Measurements from ENCODE around the gene TTC7B.

The TTC7B gene

DNA sequence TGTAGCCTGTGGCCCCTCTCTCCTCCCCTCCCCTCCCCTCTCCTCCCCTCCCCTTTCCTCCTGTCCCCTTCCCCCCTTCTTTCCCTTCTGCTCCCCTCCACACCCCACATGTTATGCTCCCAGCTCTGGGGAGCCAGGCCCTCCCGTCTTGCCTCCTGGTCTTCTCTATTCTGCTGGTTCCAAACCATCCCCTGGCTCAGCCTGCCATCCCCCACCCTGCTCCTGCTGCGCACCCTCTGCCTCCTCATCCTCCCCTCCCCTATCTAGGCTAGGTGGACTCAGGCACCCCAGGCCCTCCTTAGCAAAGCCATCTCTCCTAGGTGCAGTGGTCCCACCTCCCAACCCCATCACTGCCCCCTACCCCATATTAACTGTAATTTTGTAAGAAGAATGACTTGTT, 319.9 kb downstream of the TTC7B start:
- no peak overlapping the region for H2AFZ ChIP-seq
- no peak overlapping the region for H3K27ac ChIP-seq
- TF ChIP-seq, protein P1, sequence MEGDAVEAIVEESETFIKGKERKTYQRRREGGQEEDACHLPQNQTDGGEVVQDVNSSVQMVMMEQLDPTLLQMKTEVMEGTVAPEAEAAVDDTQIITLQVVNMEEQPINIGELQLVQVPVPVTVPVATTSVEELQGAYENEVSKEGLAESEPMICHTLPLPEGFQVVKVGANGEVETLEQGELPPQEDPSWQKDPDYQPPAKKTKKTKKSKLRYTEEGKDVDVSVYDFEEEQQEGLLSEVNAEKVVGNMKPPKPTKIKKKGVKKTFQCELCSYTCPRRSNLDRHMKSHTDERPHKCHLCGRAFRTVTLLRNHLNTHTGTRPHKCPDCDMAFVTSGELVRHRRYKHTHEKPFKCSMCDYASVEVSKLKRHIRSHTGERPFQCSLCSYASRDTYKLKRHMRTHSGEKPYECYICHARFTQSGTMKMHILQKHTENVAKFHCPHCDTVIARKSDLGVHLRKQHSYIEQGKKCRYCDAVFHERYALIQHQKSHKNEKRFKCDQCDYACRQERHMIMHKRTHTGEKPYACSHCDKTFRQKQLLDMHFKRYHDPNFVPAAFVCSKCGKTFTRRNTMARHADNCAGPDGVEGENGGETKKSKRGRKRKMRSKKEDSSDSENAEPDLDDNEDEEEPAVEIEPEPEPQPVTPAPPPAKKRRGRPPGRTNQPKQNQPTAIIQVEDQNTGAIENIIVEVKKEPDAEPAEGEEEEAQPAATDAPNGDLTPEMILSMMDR (IDR thresholded peaks at IDR 0.05) = no peak
- no peaks in the 10 kb centered on the region for H3K79me2 ChIP-seq
- H3K9me3 ChIP-seq (ENCODE audit: control insufficient read depth, low read length) = no peaks in the 10 kb centered on the region
- H3K4me1 ChIP-seq = peaks cover 18% of the 10 kb centered on the region
- H3K36me3 ChIP-seq (ENCODE audit: control insufficient read depth, insufficient read depth, low read length) = no peaks in the 10 kb centered on the region
- H3K27me3 ChIP-seq (ENCODE audit: control insufficient read depth, insufficient read depth, low read length) = no peaks in the 10 kb centered on the region
- no peak overlapping the region for H3K4me2 ChIP-seq (ENCODE audit: low read length)
- no peak overlapping the region for H3K9ac ChIP-seq
- H3K4me3 ChIP-seq (ENCODE audit: low read depth, low read length) = no peak overlapping the region

DNA sequence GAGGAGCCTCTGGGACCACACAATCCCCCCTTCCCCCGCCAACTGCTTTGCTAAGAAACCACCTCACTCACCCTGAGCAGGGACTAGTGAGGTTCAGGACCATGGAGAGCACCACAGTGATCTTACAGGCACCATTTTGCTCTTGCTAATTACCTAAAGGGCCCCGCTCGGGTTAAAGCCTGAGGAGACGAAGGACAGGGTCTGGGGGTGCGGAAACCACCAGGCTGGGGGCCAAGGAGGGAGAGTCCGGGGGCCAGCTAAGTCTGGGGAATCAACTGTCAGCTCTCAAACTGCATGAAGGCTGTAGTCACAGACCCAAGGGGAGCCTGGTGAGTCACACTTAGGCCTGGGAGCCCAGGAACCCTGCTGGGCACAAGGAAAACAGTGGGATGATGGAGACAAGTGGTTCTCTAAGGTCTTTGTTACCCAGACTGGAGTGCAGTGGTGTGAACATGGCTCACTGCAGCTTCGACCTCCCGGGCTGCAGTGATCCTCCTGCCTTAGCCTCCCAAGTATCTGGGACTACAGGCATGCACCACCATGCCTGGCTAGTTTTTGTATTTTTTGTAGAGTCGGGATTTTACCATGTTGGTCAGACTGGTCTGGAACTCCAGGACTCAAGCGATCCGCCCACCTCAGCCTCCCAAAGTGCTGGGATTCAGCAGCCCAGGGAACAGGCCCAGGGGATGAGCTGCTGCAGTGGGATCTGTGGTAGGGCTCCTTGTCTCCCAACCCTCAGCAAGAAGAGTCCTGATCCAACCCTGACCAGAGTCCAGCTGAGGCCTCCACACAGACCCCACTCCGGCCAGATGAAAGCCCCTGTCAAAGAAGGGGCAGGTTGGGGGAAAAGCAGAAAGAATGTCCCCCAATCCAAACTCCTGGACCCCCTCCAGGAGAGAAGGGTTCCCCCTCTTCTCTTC, 320.6 kb downstream of the TTC7B start:
- H3K4me3 ChIP-seq (ENCODE audit: low read depth, low read length) = no peak overlapping the region

DNA sequence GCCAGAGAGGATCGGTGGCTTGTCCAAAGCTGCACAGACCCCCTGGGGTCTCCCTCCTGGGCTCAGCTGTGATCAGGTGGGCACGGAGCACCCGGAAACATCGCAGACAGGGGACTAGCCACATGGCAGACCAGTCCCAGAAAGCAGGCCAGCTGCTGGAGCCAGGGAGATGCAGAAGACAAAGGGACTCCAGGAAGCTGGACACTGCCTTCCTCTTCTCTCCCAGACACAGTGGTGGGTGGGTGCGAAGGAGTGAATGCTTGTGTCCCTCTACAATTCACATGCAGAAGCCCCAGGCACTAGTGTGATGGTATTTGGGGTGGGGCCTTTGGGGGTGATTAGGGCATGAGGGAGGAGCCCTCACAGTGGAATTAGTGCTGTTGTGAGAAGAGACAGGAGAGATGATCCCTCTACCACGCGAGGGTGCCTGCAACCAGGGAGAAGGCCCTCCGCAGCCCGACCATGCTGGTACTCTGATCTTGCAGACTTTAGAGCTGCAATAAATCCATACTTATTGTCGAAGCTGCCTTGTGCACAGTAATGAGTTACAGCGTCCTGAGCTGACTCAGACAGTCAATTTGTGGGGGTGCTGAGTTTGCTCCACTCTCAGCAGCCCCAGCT, 324.2 kb downstream of the TTC7B start:
- Histone ChIP-seq H3K4me1 (peaks cover 39% of the 10 kb centered on the region), H3K9me3 (ENCODE audit: control insufficient read depth, low read length) (no peaks in the 10 kb centered on the region), H3K36me3 (ENCODE audit: control insufficient read depth, insufficient read depth, low read length) (no peaks in the 10 kb centered on the region), H3K4me3 (ENCODE audit: low read depth, low read length) (no peak overlapping the region), H3K27me3 (ENCODE audit: control insufficient read depth, insufficient read depth, low read length) (no peaks in the 10 kb centered on the region), H3K79me2 (no peaks in the 10 kb centered on the region), H2AFZ (peak overlapping the region; percentile 54), H3K9ac (no peak overlapping the region), H3K4me2 (ENCODE audit: low read length) (no peak overlapping the region), H3K27ac (peak overlapping the region; percentile 91)
- TF ChIP-seq, protein P1 (IDR thresholded peaks at IDR 0.05) = no peak

More for the DNA sequence above, 320.6 kb downstream of the TTC7B start:
- H2AFZ ChIP-seq = peak overlapping the region; percentile 77
- H3K4me1 ChIP-seq = peaks cover 25% of the 10 kb centered on the region
- no peaks in the 10 kb centered on the region for H3K36me3 ChIP-seq (ENCODE audit: control insufficient read depth, insufficient read depth, low read length)
- no peaks in the 10 kb centered on the region for H3K79me2 ChIP-seq
- no peak overlapping the region for H3K27ac ChIP-seq
- TF ChIP-seq, protein P1 (IDR thresholded peaks at IDR 0.05) = no peak
- no peak overlapping the region for H3K4me2 ChIP-seq (ENCODE audit: low read length)
- no peak overlapping the region for H3K9ac ChIP-seq
- no peaks in the 10 kb centered on the region for H3K9me3 ChIP-seq (ENCODE audit: control insufficient read depth, low read length)
- H3K27me3 ChIP-seq (ENCODE audit: control insufficient read depth, insufficient read depth, low read length) = no peaks in the 10 kb centered on the region

DNA sequence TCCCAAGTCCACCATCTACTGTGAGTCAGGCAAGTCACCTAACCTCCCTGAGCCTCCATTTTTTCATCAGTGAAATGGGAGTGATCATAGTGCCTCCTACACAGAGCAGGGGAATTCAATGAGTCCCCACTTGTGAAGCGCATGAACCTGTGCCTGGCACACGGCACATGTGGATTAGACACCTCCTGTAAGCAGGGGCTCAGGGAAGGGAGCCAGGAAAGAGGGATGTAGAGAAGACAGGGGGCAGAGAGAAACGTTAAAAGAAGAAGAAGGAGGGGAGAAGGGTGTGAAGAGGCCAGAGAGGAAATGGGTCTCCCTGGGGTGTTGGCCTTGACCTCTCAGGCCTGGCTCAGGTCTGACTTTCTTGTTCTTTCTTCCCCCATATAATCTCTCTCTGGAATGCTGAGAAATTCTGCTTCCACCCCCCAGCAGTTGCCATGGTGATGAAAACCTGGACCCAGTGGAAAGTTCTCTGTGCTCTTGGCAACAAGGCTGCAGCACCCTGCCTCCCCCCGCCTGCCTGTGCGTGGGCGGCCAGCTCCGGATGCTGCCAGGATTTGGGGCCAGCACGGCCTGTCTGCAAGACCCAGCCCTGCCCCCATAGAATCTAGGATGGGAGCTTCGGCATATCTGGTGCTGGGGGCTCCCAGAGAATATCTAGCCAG, 324.9 kb downstream of the TTC7B start:
- Histone ChIP-seq H3K36me3 (ENCODE audit: control insufficient read depth, insufficient read depth, low read length) (no peaks in the 10 kb centered on the region), H3K4me2 (ENCODE audit: low read length) (no peak overlapping the region), H3K4me1 (peaks cover 44% of the 10 kb centered on the region), H2AFZ (peak overlapping the region; percentile 68), H3K27ac (peak overlapping the region; percentile 91), H3K4me3 (ENCODE audit: low read depth, low read length) (no peak overlapping the region), H3K9ac (no peak overlapping the region), H3K27me3 (ENCODE audit: control insufficient read depth, insufficient read depth, low read length) (no peaks in the 10 kb centered on the region), H3K79me2 (no peaks in the 10 kb centered on the region), H3K9me3 (ENCODE audit: control insufficient read depth, low read length) (no peaks in the 10 kb centered on the region)
- TF ChIP-seq, protein P1 (IDR thresholded peaks at IDR 0.05) = no peak

Measured in parathyroid adenoma (tissue), 2 donors.